ENCODE data around the gene CIC.

GRCh38 chr19:42280815-42281145 lies 11.7 kb downstream of the CIC start:
- no peak for TF ChIP-seq CTCF (IDR thresholded peaks at IDR 0.05)
- TF ChIP-seq POLR2A (IDR thresholded peaks at IDR 0.05) = no peak

Measured in esophagus squamous epithelium (tissue), 4 donors.